NCI-H2029 treated with DMSO at 0.1 percent for 48 hours (cell line): ENCODE results near the gene JTB.
A peak's percentile ranks its signal among the peaks of the same experiment; 100 is the strongest.

ENCODE experiments used
- DNase-seq: peaks from one replicate; lab custom pipeline; 2025; lab: John Stamatoyannopoulos, UW

JTB gene

GRCh38 chr1:153978274-153978909 is 918 bp upstream of the JTB start:
- no peak for DNase-seq

- no peak for DNase-seq
Observed at GRCh38 chr1:153976819-153977249, 640 bp downstream of the JTB start.

GRCh38 chr1:153973525-153973924 is 3.9 kb downstream of the JTB start:
- DNase-seq, result no peak

- no peak for DNase-seq
Observed at GRCh38 chr1:153973071-153973470, 4.4 kb downstream of the JTB start.

GRCh38 chr1:153970346-153970745 is 7.1 kb downstream of the JTB start:
- no peak for DNase-seq

GRCh38 chr1:153968972-153969371 is 8.5 kb downstream of the JTB start:
- no peak for DNase-seq

- no peak for DNase-seq
Observed at GRCh38 chr1:153968408-153968807, 9.1 kb downstream of the JTB start.

GRCh38 chr1:153968000-153968363 is 9.5 kb downstream of the JTB start:
- DNase-seq, result peak; percentile 73

- DNase-seq, result peak; percentile 93
Observed at GRCh38 chr1:153967107-153967999, 10.1 kb downstream of the JTB start, which contains the start of gene CREB3L4. Gene CREB3L4, plus strand, starts transcription at chr1:153967902. Its CDS starts 624 bp downstream, at chr1:153968526.

- no peak for DNase-seq
Observed at GRCh38 chr1:153963850-153964331, 13.6 kb downstream of the JTB start.

GRCh38 chr1:153963030-153963849 is 14.2 kb downstream of the JTB start, which contains the start of gene SLC39A1:
Gene SLC39A1, minus strand, starts transcription at chr1:153963537. Its CDS starts 822 bp downstream, at chr1:153962715.
- peak; percentile 97 for DNase-seq

GRCh38 chr1:153962088-153963029 is 15.1 kb downstream of the JTB start:
- DNase-seq, result no peak

GRCh38 chr1:153961421-153961820 is 16.1 kb downstream of the JTB start:
- no peak for DNase-seq

GRCh38 chr1:153960206-153960605 is 17.3 kb downstream of the JTB start:
- DNase-seq, result no peak

- no peak for DNase-seq
Observed at GRCh38 chr1:153959454-153959853, 18.0 kb downstream of the JTB start.

- DNase-seq, result no peak
Observed at GRCh38 chr1:153958961-153959260, 18.6 kb downstream of the JTB start.

- DNase-seq, result peak; percentile 98
Observed at GRCh38 chr1:153958111-153958960, 19.1 kb downstream of the JTB start, which contains the start of gene CRTC2. Gene CRTC2, minus strand, starts transcription at chr1:153958612. Its CDS starts 115 bp downstream, at chr1:153958497.

- DNase-seq, result no peak
Observed at GRCh38 chr1:153957744-153958110, 19.7 kb downstream of the JTB start.

- no peak for DNase-seq
Observed at GRCh38 chr1:153956997-153957715, 20.3 kb downstream of the JTB start.
